SK-N-SH treated with all-trans-retinoic acid at 6 μM for 48 hours (cell line): ENCODE data around the gene CD180.

ENCODE experiments used
- ARNTL ChIP-seq: fragments of 450-650 bp; formaldehyde crosslinking; IDR thresholded peaks from 2 replicates; pipeline ENCODE4 v1.5.0; 2020; ENCODE audit warnings: low read depth, mild to moderate bottlenecking, moderate library complexity, borderline replicate concordance
- TSHZ2 ChIP-seq: fragments of 250-450 bp; sonication (Bioruptor Pico); IDR thresholded peaks from 2 replicates; pipeline ENCODE4 v1.5.0; 2020; ENCODE audit warnings: mild to moderate bottlenecking, moderate library complexity
- ZNF565 ChIP-seq: fragments of 450-650 bp; formaldehyde crosslinking; conservative IDR thresholded peaks from 2 replicates; pipeline ENCODE4 v1.5.0; 2020; ENCODE audit warnings: low read depth, mild to moderate bottlenecking, moderate library complexity

- TF ChIP-seq ARNTL (CRISPR knock-in tag) (no peak), TSHZ2 (no peak), ZNF565 (CRISPR knock-in tag) (no peak)
Measured at GRCh38 chr5:67238191-67238590, 41.6 kb upstream of the CD180 start.
